HG02852 (cell line): ENCODE results near the gene UGGT2.
"Not testable (repeated sequence)": the region's sequence is repeated elsewhere in the genome, so short reads cannot be mapped to it uniquely, and the experiment has no call there.

ENCODE experiments used
- ATAC-seq: cut with Tn5 transposase; IDR thresholded peaks from one replicate; pipeline ENCODE4 v1.9.1; 2021; ENCODE audit warnings: mild to moderate bottlenecking, moderate library complexity; ENCODE audit not compliant: unreplicated experiment

UGGT2 gene

GRCh38 chr13:95987841-95988240, 65.4 kb downstream of the UGGT2 start:
- no peak for ATAC-seq

- ATAC-seq: no peak
Observed at GRCh38 chr13:95982144-95982543, 71.1 kb downstream of the UGGT2 start.

- not testable (repeated sequence) for ATAC-seq
Observed at GRCh38 chr13:95972651-95973050, 80.5 kb downstream of the UGGT2 start.

GRCh38 chr13:95970878-95971277, 82.3 kb downstream of the UGGT2 start:
- no peak for ATAC-seq

- no peak for ATAC-seq
Observed at GRCh38 chr13:95968906-95969305, 84.3 kb downstream of the UGGT2 start.

- ATAC-seq: no peak
Observed at GRCh38 chr13:95957331-95957730, 95.9 kb downstream of the UGGT2 start.

- no peak for ATAC-seq
Observed at GRCh38 chr13:95956589-95957148, 96.5 kb downstream of the UGGT2 start.

- no peak for ATAC-seq
Observed at GRCh38 chr13:95955719-95956118, 97.5 kb downstream of the UGGT2 start.

GRCh38 chr13:95955255-95955654, 97.9 kb downstream of the UGGT2 start:
- ATAC-seq: peak; percentile 95

- ATAC-seq: no peak
Observed at GRCh38 chr13:95954266-95954665, 98.9 kb downstream of the UGGT2 start.

- ATAC-seq: no peak
Observed at GRCh38 chr13:95950103-95950502, 103.1 kb downstream of the UGGT2 start.

GRCh38 chr13:95948656-95949055, 104.5 kb downstream of the UGGT2 start:
- no peak for ATAC-seq

- ATAC-seq: no peak
Observed at GRCh38 chr13:95937714-95938320, 115.4 kb downstream of the UGGT2 start.

- no peak for ATAC-seq
Observed at GRCh38 chr13:95931300-95932025, 121.7 kb downstream of the UGGT2 start.

GRCh38 chr13:95929430-95929829, 123.8 kb downstream of the UGGT2 start:
- no peak for ATAC-seq

GRCh38 chr13:95928367-95928906, 124.8 kb downstream of the UGGT2 start:
- ATAC-seq: not testable (repeated sequence)

GRCh38 chr13:95926231-95926630, 127.0 kb downstream of the UGGT2 start:
- no peak for ATAC-seq

GRCh38 chr13:95924389-95924994, 128.7 kb downstream of the UGGT2 start:
- no peak for ATAC-seq

- no peak for ATAC-seq
Observed at GRCh38 chr13:95921485-95921884, 131.7 kb downstream of the UGGT2 start.

GRCh38 chr13:95920485-95920884, 132.7 kb downstream of the UGGT2 start:
- ATAC-seq: no peak

- no peak for ATAC-seq
Observed at GRCh38 chr13:95918860-95919259, 134.3 kb downstream of the UGGT2 start.
